A172 (cell line): ENCODE results near the gene WBP1. TPM values are rescaled to one million over a fixed set of nuclear protein-coding genes. Genes with fewer than 3 reads are reported as not detected.
A peak's percentile ranks its signal among the peaks of the same experiment; 100 is the strongest.

ENCODE experiments used
- DNase-seq: peaks from one replicate; pipeline ENCODE4 v3.0.0-alpha.2; 2015; ENCODE audit warnings: low spot score
- total RNA-seq: library from RNA; depleted of rRNA; stranded (reverse); fragments of >200 nt; shearing (Covaris generic); gene quantifications from 2 replicates; pipeline ENCODE4 v1.2.3, GENCODE V29; 2014; rRNA removed

The WBP1 gene
- total RNA-seq, 1 experiment from 2014 or later = 49.0 TPM

DNA sequence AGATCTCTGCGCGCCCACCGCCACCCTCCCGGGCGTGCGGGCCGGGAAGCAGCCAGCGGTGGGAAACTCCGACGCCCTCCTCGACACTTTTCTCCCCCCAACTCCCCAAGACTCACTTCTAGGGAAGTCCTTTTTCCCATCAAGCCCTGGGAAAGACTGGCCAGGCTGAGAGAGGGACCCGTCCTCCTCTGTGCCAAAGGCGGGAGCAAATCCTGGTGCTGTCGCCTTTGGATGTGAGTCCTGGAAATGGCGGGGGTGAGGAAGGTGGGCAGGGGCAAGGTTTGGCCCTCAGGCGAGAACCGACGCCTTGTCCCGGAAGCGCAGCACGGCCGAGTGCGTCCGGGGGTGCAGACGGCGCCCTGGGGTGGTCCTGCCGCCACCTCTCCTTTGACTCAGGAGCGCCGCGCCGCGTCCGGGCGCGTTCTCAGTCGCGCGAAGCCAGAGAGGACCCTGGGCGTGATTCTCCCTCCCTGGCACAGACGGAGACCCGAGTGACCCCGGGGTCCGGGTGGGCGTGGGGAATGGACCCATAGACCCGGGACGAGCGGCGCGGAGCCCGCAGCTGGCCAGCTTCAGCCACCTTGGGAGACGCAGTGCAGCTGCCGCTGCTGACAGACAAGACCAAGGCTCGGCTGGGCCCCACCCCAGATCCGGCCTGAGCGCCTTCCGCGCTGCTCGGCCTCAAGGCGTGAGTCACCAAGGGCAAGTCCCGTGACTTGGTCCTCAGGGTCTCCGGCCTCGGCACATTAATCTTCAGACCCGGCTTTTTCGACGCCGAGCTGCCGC lies 44.7 kb downstream of the WBP1 start:
- DNase-seq = peak; percentile 42

DNA sequence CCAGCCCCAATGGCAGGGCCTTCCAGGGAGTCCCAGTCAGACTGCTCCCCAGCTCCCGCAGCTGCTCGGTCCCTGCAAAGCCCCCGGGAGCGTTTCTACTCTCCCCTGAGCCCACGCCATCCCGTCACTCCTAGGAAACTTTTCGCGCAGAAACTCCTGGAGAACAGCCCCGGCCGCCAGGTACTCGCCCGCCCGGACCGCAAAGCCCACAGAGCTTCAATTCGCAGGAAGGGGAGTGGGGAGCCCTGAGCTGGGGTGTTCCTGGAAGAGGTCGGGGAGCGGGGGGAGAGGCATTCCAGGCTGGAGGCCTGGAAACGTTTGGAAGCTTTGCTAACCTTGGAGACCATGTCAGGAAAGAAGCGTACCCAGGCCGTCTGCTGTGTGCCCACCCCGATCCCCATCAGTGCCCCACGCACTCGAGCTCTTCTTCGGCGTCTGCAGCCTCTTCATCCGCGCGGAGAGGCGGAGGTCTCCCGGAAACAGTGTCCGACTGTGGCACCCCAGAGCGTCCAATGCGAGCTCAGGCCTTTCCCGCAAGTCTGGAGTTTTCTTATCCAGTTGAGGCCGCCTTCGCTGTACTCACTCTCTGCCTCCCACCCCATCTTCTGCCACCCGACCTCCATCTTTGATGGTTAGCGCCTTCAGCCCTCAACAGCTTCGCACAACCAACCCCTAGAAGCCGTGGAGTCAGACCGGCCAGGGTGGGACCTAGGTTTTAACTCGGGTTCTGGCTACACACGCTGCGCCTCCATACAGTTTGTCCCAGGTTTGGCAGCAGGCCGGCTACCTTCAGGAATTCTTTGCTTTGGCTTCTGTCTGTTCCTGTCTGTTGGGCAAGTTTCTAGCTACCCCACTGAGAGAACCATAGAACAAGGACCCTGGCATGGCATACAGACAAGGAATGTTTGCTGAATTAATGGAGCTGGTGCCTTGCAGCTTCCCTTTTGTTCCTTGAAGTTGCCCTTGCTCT lies 45.6 kb downstream of the WBP1 start:
- no peak for DNase-seq

DNA sequence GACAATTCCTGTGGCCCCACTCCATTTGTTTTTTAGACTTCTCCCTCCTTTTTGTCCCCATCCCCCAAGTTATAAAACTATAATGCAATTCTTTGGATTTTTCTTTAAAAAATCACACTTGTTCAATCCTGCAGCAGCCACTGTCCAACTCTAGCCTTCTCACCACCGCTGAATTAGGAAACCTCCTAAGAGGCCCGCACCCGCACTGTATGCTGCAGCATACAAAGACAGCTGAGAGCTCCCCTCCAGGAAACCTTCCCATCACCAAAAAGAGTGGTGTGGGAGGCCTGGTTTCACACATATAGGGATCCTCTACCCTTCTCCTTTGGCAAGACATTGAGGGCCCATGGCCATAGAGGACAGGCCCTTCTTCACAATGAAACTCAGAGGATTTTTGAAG lies 46.4 kb downstream of the WBP1 start:
- DNase-seq = no peak

DNA sequence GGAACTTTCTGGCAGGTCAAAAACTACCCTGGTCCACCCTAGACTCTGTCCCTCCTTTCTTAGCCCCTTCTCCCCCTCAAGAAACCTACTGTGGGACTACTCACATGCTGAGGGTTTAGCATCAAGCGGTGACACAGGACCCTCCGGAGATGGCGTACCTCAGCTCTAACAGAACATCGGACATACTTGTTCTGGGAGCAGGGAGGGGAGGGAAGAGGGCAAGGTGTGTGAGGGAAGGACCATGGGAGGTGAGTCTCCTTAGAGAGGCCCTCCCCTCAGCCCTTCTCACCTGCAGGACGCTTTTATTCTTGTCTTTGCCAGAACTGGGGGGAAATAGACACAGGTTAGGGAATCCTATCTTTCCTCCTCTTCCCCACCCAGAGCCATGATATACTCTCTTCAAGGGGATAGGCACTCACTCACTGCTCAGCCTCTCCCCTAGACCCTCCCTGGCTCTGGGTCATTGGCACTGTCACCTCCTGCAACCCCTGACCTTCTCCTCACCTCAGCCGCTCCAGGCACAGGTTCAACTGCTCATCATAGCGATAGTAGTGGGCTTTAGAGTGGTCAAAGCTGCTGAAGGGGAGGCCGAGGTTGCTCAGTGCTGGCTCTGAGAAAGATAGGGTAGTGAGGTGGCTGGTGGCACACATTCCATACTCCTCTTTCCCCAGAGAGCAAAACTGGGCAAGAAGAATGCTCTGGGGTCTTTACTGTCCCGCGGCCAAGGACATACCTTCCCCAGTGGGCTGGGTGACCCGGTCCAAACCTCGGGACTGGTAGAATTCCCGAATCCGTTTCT lies 47.4 kb downstream of the WBP1 start:
- DNase-seq = no peak

DNA sequence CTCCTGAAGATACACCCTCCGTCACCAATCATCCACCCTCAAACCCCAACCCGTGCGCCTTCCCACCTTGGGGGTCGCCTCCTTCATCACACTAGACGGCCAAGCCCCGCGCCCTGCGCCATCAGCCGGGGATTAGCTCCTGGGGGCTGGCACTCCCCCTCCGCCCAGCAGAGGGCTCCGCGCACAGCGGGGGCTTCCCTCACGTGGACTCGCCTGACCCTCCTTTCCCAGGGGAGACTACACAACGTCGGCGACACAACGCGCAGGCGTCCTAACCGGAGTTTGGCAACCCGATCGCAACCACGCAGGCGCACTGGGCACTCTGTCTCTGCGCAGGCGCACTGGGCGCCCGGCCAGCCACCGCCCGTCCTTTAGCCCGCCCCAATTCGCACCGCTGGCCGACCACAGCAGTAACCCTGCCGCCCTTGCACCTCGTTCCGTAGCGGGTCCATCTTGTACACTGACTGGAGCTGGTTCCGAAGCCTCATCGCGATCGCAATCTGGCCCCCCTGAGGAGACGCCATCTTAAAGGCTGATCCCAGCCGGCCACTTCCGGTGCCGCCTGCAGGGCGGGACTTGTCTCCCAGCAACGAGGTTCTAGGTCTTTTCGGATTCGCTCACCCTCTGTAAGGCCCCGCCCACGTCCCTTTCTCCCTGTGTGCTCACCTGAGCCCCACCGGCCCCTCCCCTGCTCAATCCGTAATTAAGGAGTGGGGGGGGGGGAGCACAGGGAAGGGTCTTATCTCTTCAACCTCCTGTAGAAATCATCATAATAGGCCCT lies 49.1 kb downstream of the WBP1 start, which contains the start of gene PCGF1:
PCGF1 (minus strand) TSS at position 551 of the 781 bp plus-strand sequence; CDS start at position 524, 27 bp downstream.
- peak; percentile 98 for DNase-seq

DNA sequence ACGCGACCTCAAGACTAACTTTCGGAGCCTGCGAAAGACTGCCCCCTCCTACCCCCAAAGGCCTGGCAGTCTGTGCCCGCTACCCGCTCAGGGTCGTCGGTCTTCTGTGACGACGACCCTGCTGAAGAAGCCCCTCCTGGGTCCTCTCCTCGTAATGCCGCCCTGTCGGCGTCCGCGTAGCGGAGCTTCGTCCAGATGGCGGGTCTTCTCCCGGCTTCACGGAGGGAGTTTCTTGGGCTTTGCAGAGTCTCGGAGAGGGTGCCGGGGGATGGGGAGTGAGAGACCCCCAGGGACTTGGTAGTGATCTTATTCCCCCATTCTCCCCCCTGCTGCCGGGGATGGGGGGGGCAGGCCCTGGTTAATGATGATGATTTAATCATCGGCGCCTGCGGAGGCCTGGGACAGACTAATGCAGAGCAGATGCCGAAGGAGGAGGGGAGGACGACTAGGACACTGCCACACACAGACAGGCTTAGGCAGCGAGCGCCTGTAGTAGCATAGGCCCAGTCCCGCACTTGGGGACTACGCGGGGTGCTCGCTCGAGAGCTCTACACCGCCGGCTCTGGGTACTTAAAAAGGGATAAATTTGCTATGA lies 49.8 kb downstream of the WBP1 start:
- DNase-seq = peak; percentile 44

DNA sequence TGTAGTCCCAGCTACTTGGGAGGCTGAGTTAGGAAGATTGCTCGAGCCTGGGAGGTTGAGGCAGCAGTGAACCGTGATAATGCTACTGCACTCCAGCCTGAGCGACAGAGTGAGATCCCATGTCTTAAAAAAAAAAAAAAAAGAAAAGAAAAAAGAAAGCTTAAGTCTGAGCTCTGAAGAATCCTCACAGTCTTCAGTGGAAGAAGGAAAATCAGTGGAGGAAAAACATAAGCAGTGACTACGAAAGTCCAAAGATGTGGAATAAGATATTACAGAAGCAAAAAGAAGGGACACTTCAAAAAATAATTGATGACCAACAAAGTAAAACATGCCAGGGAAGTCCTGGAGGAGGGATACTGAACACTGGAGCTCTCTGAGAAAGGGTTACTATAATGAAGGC lies 52.0 kb downstream of the WBP1 start:
- no peak for DNase-seq

Other genes with a start within 250 kb of the WBP1 start
- 0.07 TPM in 1 of 2 replicates, not detected in the other for gene SLC4A5, start 115.0 kb upstream of the WBP1 start, total RNA-seq
- 105 and 123 TPM in 2 replicates for gene DCTN1, start 78.1 kb upstream of the WBP1 start, total RNA-seq
- gene C2orf81, start 36.8 kb upstream of the WBP1 start, total RNA-seq = 2.3 and 3.5 TPM in 2 replicates
- 72.9 and 84.5 TPM in 2 replicates for gene WDR54, start 36.7 kb upstream of the WBP1 start, total RNA-seq
- 23.1 and 33.3 TPM in 2 replicates for gene RTKN, start 16.5 kb upstream of the WBP1 start, total RNA-seq
- gene INO80B, start 3.4 kb upstream of the WBP1 start, total RNA-seq = 5.9 and 7.9 TPM in 2 replicates
- gene MOGS, start 6.9 kb downstream of the WBP1 start, total RNA-seq = 66.6 and 71.4 TPM in 2 replicates
- gene MRPL53, start 14.2 kb downstream of the WBP1 start, total RNA-seq = 30.2 and 39.1 TPM in 2 replicates
- gene CCDC142, start 24.6 kb downstream of the WBP1 start, total RNA-seq = 11.7 and 12.5 TPM in 2 replicates
- 14.7 and 16.5 TPM in 2 replicates for gene TTC31, start 24.6 kb downstream of the WBP1 start, total RNA-seq
- gene LBX2, start 41.2 kb downstream of the WBP1 start, total RNA-seq = 0.45 TPM in 1 of 2 replicates, not detected in the other
- 33.9 and 67.3 TPM in 2 replicates for gene PCGF1, start 49.3 kb downstream of the WBP1 start, total RNA-seq
- gene TLX2, start 56.0 kb downstream of the WBP1 start, total RNA-seq = 0.90 and 1.7 TPM in 2 replicates
- 0.17 TPM in 1 of 2 replicates, not detected in the other for gene DQX1, start 67.8 kb downstream of the WBP1 start, total RNA-seq
- 150 and 194 TPM in 2 replicates for gene AUP1, start 71.3 kb downstream of the WBP1 start, total RNA-seq
- gene HTRA2, start 71.5 kb downstream of the WBP1 start, total RNA-seq = 58.0 and 70.3 TPM in 2 replicates
- 3.2 TPM in 2 replicates for gene LOXL3, start 95.5 kb downstream of the WBP1 start, total RNA-seq
- 17.3 and 24.8 TPM in 2 replicates for gene DOK1, start 96.3 kb downstream of the WBP1 start, total RNA-seq
- not detected in 2 replicates for gene M1AP, start 189.9 kb downstream of the WBP1 start, total RNA-seq
- gene SEMA4F, start 195.8 kb downstream of the WBP1 start, total RNA-seq = 14.6 and 39.2 TPM in 2 replicates